Bronchial epithelial cell (primary cell): ENCODE results near the gene LYZL4. TPM values are rescaled to one million over a fixed set of nuclear protein-coding genes. Genes with fewer than 3 reads are reported as not detected.

Experiments used
- DNase-seq: peaks from one replicate; pipeline ENCODE4 v3.0.0-alpha.2; 2010; ENCODE audit warnings: low read depth
- FAIRE-seq: peaks from 2 replicates; lab custom pipeline; 2011; peaks lifted over from hg19 to GRCh38; lab: Jason Lieb, UNC
- H3K27me3 ChIP-seq: 2 replicates; pipeline ENCODE4 v1.5.1; 2011; ENCODE audit warnings: low read length; ENCODE audit not compliant: control insufficient read depth, insufficient read depth
- H3K36me3 ChIP-seq: 2 replicates; pipeline ENCODE4 v1.5.1; 2011; ENCODE audit warnings: low read length; ENCODE audit not compliant: control insufficient read depth, insufficient read depth
- H3K4me3 ChIP-seq: 2 replicates; pipeline ENCODE4 v1.5.1; 2011; ENCODE audit warnings: mild to moderate bottlenecking, low read depth, low read length, control low read depth
- total RNA-seq: library from RNA; depleted of rRNA; stranded (reverse); fragments of >200 nt; gene quantifications from 2 replicates; pipeline ENCODE4 v1.2.1, GENCODE V29; 2014
- TF ChIP-seq, protein P1 (sequence below): IDR thresholded peaks from 2 replicates; pipeline ENCODE4 v1.5.1; 2011; ENCODE audit warnings: mild to moderate bottlenecking, moderate library complexity, low read length, control low read depth, inconsistent platforms; ENCODE audit not compliant: insufficient read depth, severe bottlenecking

The LYZL4 gene
- total RNA-seq, 1 donor from 2014 or later, result not detected

DNA sequence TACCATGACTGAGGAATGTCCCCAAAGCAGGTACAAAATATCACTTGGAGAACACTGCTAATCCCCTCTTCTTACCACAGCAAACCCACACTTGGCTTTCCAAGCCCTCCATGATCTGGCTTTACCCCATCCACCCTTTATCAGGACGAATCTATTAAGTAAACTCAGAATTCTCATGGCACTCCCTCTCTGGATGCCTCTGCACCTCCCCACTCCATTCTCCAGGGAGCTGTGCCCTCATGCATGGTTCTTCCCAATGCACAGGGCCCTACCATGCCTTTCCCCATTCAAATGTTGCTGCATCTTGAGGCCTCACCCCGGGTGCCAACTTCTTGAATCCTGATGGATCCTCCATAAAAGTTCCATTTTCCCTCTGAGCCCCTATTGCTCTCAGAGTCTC, 2.3 kb downstream of the LYZL4 start:
- H3K36me3 ChIP-seq, result no peaks in the 10 kb centered on the region
- DNase-seq (no peak), FAIRE-seq (no peak)
- TF ChIP-seq, protein P1, sequence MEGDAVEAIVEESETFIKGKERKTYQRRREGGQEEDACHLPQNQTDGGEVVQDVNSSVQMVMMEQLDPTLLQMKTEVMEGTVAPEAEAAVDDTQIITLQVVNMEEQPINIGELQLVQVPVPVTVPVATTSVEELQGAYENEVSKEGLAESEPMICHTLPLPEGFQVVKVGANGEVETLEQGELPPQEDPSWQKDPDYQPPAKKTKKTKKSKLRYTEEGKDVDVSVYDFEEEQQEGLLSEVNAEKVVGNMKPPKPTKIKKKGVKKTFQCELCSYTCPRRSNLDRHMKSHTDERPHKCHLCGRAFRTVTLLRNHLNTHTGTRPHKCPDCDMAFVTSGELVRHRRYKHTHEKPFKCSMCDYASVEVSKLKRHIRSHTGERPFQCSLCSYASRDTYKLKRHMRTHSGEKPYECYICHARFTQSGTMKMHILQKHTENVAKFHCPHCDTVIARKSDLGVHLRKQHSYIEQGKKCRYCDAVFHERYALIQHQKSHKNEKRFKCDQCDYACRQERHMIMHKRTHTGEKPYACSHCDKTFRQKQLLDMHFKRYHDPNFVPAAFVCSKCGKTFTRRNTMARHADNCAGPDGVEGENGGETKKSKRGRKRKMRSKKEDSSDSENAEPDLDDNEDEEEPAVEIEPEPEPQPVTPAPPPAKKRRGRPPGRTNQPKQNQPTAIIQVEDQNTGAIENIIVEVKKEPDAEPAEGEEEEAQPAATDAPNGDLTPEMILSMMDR, result no peak
- H3K4me3 ChIP-seq, result no peak overlapping the region
- no peaks in the 10 kb centered on the region for H3K27me3 ChIP-seq

DNA sequence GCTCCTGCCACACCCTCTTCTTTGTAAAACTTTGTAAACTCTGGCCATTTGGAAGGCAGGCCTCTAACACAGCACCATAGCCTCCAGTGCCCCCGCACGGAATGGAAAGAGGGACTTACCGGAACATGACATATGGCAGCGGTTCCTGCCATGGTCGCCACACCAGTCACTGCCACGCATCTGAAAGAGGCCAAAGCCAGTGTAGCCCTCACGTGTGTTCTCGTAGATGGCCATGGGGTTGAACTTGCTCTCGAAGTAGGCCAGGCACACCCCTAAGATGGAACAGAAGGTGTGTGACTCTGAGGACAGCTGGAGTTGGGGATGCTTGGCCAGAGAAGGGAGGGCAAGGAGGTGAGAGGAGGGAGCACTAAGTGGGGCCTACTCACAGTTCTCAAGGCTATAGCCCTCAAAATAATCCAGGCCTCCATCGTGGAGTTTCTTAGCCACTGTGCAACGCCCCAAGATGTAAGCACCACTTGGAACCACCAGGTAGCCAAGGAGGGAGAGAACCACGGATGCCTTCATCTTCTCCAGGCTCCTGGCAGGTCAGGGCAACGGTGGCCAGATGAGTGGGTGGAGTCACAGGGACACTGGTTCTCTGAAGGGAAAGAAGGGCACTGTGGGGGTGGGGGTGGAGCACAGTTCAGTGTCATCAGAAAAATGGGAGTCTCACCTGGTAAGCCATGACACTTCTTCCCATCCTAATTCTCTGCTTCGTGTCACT, 3.5 kb downstream of the LYZL4 start:
- Histone ChIP-seq H3K4me3 (no peak overlapping the region), H3K36me3 (no peaks in the 10 kb centered on the region), H3K27me3 (no peaks in the 10 kb centered on the region)
- peak; percentile 13 for FAIRE-seq
- no peak for DNase-seq
- TF ChIP-seq, protein P1, result no peak

DNA sequence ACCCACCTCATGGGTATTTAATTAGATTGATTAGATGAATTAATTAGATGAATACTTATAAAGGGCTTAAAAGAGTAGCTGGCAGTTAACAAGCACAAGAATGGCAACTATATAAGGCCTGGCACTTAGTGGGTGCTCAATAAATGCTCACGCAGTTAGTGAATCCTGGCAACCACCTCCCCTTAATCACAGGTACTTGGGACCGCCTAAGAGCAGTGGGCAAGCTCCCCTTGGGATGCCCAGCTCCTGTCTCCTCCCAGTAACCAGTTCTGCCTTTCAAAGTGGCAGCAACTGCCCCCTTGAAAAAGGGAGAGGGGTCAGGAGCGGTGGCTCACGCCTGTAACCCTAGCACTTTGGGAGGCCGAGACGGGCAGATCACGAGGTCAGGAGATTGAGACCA, 4.6 kb downstream of the LYZL4 start:
- FAIRE-seq (no peak), DNase-seq (no peak)
- Histone ChIP-seq H3K4me3 (no peak overlapping the region), H3K36me3 (no peaks in the 10 kb centered on the region), H3K27me3 (no peaks in the 10 kb centered on the region)
- TF ChIP-seq, protein P1, result no peak

DNA sequence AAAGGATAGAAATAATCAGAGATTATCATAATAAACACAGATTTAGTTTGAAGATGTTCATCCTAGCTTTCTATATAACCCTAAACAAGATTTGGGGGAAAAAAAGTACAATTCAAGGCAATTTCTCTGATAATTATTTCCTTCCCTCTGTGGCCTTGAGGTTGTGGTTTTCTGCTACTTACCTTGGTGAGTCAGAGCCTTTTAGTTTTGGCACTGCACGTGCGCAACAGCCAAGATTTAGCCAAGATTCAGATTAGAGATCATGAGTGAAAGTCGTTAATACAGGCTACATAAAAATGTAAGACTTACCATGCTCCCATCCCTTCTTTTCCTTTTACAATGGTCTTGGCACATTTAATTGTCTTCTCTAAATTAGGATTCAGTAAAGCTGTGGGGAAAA, 6.7 kb downstream of the LYZL4 start:
- DNase-seq, result no peak

DNA sequence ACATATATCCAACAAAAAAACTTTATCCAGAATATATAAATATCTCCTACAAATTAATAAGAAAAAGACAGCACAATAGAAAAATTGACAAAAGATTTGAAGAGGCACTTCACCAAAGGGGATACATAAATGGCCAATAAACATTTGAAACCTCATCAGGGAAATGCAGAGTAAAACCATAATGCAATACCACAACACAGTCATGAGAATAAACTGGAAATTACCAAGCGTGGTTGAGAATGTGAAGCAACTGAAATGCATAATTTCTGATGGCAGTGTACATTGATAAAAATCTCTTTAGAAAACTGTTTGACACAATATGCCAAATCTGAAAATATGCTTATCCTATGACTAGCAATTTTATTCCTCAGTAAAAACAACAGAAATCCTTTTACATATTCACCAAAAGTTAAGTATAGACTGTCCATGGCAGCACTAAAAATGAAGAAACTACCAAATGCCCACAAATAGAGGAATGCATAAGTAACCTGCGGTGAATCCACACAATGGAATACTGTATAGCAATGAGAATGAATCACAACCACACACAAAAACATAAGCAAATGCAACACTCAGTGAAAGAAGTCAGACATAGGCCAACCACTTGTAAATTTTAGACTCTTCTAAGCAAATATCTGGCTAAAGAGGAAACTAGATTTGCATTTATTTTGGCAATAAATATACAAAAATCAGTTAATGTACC, 7.9 kb downstream of the LYZL4 start:
- Histone ChIP-seq H3K4me3 (no peak overlapping the region), H3K36me3 (no peaks in the 10 kb centered on the region), H3K27me3 (no peaks in the 10 kb centered on the region)
- DNase-seq (no peak), FAIRE-seq (no peak)
- TF ChIP-seq, protein P1, result no peak

More for the DNA sequence above, 6.7 kb downstream of the LYZL4 start:
- no peak for FAIRE-seq
- TF ChIP-seq, protein P1, result no peak
- Histone ChIP-seq H3K36me3 (no peaks in the 10 kb centered on the region), H3K27me3 (no peaks in the 10 kb centered on the region), H3K4me3 (no peak overlapping the region)

DNA sequence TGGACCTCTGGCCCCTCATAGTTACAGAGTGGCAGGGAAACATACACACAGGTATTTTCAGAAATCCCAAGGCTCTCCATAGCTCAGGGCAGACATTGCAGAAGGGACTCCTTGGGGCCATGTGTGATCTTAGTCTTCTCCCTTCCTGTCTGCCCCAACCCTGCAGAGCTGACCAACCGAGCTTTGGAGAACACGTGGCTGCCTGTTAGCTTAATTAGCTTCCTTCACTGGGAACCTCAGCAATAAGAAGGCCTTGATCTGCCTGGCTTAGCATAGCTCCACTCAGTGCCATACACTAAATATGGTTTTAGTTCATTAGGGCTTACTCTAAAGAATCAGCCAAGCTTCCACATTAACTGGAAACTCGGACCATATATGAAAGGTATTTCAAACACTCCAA, 12.3 kb downstream of the LYZL4 start:
- Histone ChIP-seq H3K4me3 (no peak overlapping the region), H3K36me3 (no peaks in the 10 kb centered on the region), H3K27me3 (peaks cover 2% of the 10 kb centered on the region)
- DNase-seq, result no peak
- TF ChIP-seq, protein P1, result no peak
- no peak for FAIRE-seq
